Medulla oblongata (tissue), 1 donor: Measurements from ENCODE around the gene CCDC194.

Experiments
- DNase-seq: peaks from one replicate; pipeline ENCODE4 v3.0.0-alpha.2; 2015; ENCODE audit errors: extremely low spot score

The CCDC194 gene

DNA sequence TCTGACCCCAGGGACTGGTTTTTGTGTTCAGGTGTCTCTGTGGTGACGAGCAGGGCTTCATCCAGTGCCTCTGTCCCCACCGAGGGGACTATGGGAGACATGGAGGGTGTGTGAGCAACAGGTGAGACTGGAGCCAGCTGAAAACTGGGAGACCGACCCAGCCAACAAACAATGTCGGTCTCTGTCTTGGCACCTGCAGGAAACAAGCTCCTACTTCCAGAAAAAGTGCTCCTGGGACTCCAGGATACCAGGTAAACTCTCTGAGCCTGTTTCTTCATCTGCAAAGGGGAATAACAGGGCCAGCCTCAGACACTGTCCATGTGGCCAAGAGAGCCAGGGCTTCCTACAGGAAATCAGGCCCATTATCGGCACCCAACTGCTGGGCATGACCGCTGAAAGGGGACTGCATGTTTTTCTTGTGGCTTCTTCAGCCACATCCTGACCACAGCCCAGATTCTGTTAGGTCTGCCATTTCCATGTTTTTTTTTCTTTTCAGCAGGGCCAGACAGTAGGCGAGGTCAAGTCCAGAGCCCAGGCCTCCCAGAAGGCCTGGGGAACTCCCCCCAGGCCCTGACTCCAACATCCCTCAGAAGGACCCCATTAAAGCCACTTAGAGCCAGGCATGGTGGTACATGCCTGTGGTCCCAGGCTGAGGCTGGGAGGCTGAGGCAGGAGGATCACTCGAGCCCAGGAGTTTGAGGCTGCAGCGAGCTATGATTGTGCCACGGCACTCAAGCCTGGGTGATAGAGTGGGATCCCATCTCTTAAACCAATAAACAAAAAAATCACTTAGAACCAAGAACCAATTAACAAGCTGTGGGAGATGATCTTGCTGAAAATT is 12.3 kb upstream of the CCDC194 start:
- DNase-seq = peak; percentile 49

DNA sequence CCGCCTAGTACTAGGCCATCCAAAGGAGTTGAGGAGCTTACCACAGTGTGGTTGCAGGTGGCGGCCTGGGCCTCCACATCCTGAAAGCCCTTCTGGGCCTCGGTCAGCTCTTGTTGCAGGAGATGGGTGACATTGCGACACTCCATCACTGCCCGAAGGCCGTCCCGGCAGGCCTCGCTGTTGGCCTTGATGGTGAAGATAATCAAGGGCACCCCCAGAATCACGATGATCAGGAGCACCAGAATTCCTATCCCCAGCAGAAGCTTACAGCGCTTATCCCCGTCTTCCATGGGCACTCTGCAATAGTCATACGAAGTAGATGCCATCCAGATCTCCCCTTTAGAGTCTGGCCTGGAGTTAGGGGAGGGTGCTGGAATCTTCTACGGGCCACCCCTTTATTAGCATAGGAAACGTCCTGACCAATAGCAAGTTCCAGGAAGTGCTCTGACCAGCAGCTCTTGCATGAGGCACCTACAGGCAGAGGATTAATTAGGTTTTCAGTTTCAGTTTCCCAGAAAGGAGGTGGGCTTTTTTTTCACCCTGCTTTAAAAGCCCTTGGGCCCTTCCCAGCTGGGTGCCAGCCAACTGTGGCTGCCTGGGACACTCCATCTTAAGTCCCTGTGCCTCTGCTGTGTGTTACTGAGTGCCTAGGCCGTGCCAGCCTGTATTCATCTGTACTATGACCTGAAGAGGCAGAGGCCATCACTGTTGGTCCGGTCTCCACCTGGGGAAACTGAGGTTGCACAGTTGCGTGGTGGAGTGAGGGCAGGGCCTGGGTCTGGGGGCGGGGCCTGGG is 11.5 kb upstream of the CCDC194 start, which contains the start of gene BST2:
TSS of gene BST2 (minus strand) at position 381 of the 796 bp plus-strand sequence. CDS start at position 326, 55 bp downstream.
- peak; percentile 86 for DNase-seq

DNA sequence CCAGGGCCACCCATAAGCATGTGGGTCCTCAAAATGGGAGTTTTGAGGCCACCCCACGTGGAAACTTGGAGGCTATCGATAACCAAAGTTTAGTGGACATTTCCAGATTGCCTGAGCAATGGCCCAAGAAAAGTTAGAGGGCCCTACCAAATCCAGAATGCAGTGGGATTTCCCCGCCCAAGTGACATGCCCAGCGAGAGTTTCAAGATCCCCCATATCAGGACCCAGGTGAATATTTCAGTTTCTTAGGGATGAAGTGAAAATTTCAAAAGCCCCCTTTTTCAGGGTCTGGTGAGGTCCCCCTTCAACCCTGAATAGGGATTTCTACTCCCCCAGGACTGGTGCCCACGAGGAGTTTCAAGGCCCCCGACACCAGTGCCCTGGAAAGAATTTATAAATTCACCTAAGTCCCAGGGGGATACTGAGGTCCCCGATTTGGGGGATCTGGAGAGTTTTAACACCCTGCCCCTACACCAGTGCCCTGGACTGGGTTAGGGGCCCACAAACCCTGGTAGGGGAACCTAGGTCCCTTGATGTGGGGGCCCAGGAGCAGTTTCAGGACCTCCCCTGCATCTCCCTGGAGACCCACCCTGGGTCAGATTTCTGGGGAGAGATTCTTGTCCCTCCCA is 10.7 kb upstream of the CCDC194 start:
- no peak for DNase-seq

DNA sequence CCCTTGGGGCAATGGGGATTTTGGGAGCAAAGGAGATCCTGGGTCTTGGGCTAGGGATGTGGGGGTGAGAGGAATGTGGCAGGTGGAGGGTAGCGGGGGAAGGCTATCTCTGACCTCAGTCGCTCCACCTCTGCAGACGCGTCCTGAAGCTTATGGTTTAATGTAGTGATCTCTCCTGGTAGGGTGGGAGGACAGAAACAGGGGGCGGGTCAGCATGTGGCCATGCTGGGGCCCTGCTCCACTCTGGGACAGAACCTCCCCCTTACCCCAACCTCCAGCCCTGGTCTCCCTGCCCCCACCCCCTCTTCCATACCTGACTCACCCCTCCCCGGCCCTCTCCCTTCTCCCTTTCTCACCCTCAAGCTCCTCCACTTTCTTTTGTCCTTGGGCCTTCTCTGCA is 10.0 kb upstream of the CCDC194 start:
- no peak for DNase-seq

DNA sequence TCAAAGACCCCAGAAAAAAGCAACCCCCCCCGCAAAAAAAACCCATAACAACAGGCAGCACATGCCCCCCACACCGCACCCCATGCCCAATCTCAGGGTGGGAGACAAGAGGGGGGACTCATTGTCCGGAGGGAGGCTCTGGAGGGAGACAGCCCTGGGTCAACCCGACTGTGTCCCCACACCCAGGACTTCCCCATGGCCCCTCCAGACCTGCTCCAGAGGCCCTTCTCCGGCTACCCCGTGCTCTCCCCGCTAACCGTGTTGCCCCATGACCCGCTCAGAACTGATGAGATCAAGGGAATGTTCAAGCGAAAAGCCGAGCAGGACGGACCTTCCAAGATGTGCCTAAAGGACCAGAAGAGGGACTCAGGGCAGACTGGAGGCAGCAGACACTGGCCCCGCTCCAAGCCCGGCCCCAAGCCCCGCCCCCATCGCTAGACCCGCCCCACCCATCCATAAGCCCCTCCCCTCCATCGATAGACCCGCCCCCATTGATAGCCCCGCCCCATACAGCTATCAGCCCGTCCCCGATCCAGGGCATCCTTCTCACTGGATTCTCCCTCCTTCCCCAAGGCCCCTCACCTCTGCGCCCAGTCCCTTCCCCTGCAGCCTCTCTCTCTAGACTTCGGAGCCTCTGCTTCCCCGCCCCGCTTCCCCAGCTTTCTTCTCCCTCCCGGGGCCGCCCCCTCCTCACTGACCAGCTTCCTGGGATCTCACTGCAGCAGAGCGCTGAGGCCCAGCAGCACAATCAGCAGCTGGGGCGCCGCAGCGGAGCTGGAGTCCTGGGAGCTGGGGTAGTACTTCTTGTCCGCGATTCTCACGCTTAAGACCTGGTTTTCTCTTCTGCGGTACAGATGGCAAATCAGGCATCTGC is 9.2 kb upstream of the CCDC194 start:
- no peak for DNase-seq

DNA sequence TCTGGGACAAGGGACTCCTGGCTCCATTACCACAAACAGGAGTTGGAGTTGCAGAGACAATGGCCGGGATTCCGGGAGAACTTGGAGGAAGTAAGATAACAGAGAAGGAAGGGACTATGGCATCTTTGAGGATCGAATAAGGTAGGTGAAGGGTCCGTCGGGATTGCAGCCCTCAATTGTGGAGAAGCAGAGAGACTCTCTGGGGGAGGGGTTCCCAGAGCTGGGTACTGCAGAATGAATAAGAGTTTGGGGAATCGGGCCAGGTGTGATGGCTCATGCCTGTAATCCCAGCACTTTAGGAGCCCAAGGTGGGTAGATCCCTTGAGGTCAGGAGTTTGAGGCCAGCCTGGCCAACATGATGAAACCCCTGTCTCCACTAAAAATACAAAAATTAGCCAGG is 7.6 kb upstream of the CCDC194 start:
- DNase-seq = no peak

DNA sequence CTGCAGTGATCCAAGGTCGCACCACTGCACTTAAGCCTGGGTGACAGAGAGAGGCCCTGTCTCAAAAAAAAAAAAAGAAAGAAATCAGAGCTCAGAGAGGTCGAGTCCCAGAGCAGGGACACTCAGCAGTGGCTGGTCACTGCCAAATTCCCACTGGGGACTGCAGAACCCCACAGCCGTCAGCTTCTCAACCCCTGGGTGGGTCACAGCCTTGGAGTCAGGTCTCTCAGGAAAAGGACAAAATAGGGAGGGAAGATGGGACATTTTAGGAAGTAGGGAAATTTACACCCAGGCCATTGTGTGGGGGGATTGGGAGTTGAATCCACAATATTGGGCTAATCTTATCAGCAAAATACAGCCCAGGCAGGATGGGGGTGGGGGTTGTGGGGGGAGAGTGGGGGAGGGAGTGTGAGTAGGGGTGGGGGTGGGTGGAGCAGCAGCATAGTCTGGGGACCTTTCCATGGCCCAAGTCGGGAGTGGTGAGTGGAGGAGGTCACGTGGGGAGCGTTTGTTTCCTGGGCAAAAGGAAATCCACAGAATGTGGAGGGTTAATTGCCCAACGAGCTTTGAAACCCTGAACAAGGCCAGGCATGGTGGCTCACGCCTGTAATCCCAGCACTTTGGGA is 5.0 kb upstream of the CCDC194 start:
- no peak for DNase-seq

DNA sequence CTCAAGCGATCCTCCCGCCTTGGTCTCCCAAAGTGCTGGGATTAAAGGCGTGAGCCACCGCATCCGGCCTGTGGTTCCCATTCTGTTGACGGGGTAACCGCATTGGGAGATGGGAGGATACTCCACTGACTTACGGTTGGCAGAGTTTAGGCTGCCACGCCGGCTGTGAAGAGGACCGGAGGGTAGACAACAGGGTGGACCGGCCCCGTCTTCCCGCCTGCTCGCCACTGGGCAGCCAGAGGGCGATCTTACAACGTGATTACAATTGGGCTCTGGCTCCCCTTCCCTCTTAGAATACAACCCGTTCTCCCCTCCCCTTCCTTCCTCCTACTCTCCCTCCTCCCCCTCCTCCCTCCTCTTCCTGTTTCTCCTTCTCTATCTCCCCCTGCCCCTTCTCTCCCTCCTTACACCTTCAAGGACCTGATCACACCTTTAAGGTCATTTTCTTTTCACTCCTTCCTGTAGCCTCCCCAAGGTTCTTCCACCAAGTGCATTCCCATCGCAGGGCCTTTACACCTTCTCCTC is 957 bp upstream of the CCDC194 start:
- peak; percentile 50 for DNase-seq

DNA sequence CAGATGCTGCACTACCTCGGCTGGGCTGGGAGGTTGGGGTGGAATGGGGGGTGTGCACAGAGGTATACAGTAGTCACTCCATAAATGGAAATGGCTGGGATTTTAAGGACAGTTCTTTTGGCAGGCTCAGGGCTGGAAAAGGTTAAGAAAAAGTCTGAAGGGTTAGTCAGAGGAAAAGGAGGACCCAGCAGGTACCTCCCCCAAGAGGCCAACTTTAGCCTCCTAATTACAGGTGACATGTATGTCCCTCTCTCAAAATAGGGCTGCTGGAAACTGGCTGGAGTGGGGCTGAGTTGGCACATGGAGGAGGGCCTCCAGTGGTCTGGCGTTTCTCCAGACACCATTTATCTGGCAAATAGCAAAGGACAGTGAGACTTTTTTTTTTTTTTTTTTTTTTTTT is 994 bp downstream of the CCDC194 start:
- no peak for DNase-seq

DNA sequence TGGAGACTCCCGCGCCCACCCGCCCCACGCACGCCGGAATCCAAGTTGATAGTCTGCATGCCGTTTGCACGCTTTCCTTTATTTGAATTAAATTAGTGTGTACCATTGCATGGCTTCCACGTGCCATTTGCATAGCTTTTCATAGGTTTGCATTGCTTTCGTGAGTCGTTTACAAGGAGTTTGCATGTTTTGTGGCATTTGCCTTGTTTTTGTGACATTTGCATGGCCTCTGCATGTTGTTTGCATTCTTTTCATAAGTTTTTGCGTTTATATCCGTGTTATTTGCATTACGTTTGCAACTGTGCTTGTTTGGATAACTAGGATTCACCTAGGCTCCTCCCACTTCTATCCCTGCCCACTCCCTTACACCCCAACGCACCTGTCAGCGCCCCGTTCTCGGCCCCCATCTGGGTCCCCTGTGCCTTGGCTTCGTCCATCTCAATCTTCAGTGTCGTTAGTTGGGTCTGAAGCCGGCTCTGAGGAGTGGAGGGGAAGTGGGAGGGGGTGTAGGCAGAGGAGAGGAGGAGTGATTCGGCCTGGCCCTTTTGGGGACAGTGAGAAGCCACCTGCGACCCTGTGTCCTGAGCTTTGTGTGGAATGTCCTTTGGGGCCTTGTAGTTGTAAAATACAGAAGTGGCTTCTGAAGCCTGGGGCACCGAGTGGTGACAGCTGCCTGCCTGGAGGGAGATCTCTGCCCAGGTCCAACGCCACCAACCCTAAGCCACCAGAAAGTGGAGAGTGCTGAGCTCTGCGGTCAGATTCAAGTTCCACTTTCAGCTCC is 2.4 kb downstream of the CCDC194 start:
- DNase-seq = no peak

DNA sequence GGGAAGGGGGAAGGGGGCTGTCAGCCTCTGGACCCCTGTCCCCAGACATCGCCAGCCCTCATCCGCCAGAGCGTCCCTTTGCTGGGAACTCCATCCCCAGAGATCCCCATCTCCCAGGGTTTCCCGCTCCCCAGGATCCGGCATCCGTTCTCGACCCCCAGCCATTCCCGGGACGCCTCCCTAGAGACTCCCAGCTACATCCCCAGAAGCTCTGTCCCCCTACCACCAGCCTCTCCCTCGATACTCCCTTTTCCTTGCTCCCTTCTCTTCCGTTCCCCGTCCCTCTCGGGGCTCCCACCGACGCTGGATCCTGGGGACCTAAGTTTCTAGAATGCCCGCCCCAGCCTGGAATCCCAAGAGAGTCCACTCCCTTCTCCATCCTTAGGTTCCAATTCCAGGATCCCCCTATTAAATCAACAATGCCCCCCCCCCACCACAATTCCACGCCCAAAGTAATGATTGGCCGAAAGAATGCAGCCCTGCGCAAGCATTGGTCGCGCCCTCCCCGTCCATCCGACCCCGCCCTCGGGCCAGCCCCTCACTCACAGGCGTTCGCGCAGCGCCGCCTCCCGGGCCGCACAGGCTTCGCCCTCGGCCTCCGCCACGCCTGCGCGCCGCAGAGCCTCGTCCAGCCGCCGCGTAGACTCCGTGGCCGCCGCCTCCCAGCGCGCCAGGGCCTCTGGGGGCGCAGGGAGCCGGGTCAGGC is 3.2 kb downstream of the CCDC194 start:
- peak; percentile 92 for DNase-seq

DNA sequence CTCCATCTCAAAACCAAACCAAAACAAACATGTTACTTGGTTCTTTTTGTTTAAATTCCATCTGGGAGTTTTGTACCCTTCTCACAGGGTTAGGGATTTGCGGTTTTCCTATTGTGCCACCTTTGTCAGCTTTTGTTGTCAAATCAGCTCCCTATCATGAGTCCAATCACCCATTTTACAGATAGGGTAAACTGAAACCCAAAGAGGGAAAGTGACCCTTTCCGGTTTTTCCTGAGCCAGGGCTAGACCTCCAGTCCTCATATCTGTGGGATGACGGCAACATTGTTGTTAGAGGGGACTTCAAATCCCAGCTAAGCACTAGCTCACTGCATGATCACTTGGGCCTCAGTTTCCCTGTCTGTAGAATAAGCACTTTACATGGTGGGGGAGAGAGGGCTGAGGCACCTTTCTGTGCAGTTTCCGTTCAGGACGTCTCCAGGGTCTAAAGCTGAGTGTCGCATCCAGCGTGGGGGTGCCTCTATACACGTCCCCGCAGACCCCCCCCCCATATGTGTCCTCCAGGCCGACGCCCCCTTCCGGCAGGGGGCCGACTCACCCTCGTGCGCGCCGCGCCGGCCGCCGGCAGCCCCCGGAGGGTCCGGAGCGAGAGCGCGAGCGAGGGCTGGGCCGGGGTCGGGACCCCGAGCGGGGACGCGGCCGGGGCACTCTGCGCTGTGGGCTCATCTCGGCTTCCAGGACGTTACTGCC is 3.9 kb downstream of the CCDC194 start:
- no peak for DNase-seq

DNA sequence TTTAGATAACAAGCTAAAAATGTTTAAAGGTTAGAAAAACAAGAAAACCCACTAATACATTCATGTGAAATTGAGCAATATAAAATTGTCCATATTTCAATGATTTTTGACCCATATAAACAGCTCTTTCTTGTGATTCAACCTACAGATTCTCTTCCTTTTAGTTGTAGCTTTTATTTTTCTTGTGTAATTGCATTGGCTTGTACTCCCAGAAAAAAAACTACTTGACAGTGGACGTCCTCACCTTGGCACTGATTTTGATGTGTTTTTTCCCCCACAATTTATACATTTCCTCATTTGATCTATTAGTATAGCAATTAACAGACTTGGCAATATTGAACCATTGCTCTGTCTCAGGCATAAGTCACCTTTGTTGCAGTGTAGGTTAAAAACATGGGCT is 4.7 kb downstream of the CCDC194 start:
- DNase-seq = no peak

DNA sequence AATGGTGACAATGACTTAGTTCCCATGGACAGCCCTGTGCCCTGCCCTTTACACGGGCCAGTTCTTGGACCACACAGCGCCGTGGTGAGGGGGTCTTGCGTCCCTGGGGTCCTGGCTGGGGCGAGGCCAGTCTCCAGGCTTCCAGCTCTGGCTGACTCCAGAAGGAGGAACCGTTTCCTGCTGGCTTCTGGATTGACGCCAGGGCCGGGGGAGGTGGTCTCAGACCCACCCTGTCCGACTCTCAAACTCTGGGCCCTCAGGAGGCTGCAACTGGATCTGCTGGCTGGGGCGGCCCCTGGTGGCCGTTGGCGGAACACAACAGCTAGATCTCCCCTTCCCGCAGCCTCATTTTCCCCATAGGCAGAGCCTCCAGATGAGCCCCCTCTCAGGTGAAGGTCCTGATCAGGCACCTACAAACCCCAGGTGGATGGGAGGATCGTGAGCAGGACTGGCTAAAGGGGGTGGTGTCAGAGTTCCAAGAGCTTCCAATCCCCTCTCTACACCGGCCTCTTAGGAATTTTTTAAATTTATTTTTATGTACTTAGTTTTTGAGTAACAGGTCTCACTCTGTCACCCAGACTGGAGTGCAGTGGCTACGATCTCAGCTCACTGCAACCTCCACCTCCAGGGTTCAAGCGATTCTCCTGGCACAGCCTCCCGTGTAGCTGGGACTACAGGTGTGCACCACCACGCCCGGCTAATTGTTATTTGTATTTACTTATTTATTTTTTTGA is 8.0 kb downstream of the CCDC194 start:
- DNase-seq = peak; percentile 37

DNA sequence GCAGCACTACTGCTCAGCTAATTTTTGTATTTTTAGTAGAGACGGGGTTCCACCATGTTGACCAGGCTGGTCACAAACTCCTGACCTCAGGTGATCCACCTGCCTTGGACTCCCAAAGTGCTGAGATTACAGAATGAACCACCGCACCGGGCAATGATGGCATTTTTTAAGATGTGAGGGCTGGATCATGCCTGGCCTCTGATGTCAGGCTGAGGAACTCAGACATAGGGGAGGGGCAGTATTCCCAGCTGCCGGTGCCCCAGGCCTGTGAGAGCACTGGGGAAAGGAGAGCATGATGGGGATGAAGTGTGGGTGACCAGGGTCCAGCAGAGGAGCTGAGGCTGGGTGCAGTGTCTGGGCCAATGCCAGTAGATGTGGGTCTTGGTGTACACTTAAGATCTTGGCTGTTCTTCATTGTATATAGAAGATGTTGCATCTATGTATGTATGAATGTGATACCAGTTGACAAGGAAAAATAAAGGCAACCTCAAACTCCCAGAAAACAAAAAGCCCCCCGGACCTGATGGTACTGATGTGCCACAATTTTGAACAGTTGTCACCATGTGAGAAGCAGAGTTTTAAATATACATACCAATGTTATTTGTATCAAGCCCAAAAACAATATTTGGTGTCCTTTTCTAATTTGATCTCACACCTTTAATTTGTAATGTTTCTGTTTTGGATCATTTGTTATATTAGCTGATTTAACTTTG is 13.4 kb downstream of the CCDC194 start:
- DNase-seq = no peak

DNA sequence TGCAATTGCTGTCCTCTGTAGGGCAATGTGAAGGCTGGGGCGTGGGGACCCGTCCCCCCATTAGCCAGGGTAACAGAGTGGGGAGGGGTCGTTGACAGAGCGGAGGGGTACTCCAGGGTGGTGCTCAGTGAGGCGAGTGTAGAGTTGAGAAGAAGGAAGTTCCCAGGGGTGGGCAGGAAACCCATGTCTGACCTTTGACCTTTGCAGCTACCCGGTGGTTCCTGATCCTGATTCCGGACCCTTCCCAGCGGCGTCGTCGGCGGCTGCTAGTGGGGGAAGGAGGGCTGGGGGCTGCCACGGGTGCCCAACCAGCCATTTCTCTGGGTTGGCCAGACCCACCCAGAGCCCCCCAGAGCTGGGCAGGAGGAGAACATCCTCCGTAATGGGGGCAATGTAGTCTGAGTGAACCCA is 14.8 kb downstream of the CCDC194 start:
- no peak for DNase-seq

DNA sequence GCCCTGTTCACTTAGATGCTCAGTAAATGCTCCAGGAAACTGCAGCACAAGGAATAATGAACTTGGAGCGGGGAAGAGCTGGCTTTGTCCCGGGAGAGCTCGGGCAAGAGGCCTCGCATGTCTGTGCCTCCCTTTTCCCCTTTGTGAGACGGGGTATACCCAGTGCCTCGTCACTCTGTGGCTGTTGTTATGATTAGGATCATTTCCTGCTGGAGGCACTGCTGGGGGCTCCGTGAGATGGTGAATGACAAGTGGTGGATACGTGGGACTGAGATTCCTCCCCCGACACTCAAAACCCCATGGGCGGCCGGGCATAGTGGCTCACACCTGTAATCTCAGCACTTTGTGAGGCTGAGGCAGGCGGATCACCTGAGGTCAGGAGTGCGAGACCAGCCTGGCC is 15.7 kb downstream of the CCDC194 start:
- no peak for DNase-seq
